Prostate gland (tissue), 2 donors: Measurements from ENCODE around the gene TRAPPC12.

Experiments used
- CTCF ChIP-seq, 4 experiments: fragments of 200-600 bp in 2 of 4; fragments of 450-650 bp in 2 of 4; sonication (generic) in 2 of 4; IDR thresholded peaks; 1 replicate in 3 of 4; 2 replicates in 1 of 4; pipeline ENCODE4 v1.5.1; 2016 to 2019; ENCODE audit warnings: antibody characterized with exemption in 4 of 4, mild to moderate bottlenecking in 2 of 4, moderate library complexity in 2 of 4
- POLR2A ChIP-seq: fragments of 450-650 bp; IDR thresholded peaks from one replicate; pipeline ENCODE4 v1.6.1; 2016; ENCODE audit warnings: antibody characterized with exemption, mild to moderate bottlenecking
- POLR2AphosphoS5 ChIP-seq: sonication (generic); formaldehyde crosslinking; IDR thresholded peaks from one replicate; pipeline ENCODE4 v1.6.1; 2017; ENCODE audit warnings: antibody characterized with exemption

- TF ChIP-seq POLR2A, result no peak
- TF ChIP-seq CTCF (IDR thresholded peaks at IDR 0.05), result no peak
- TF ChIP-seq POLR2AphosphoS5, result no peak
Observed at GRCh38 chr2:3472296-3472695, 92.8 kb downstream of the TRAPPC12 start.
